Activated CD4-positive, alpha-beta T cell treated with anti-CD3 and anti-CD28 coated beads, Interleukin-2, Interleukin-4, amounts not matched to agents 100 ng/mL and 50 ng/mL, durations not matched to agents 16 hours and 8 hours (primary cell): ENCODE results near the gene RAI1.

Experiments used
- DNase-seq: peaks from one replicate; pipeline ENCODE4 v3.0.0-alpha.2; 2020; ENCODE audit warnings: low spot score

Gene RAI1

DNA sequence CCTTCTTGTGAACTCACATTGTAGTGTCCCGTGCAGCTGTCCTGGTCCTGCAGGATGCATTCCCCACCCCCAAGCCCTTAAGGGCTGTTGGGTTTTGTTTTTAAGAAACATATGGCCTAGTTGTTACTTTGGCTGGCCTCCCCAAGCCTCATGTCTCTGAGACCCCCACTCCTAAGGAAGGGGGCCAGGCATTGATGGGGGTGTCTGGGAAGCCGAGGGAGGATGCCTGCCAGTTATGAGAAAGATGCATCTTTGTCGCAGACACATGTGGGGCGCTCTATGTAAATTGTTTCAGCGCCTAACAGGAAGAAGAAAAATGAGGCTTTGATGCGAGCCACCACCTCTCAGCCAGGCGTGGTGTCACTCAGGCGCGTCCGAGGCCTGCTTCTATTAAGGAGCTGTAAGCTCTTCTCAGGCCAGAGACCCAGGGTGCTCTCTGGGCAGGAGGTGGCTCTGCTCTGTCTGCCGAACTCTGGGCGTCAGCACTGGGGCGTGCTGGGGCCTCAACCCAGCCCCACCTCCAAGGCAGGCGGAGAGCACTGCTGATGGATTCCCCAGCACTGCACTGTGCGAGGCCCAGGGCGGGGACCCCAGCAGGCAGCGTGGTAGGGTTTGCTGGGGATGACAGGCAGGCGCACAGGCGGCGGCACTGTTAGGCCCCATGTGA is 85.0 kb downstream of the RAI1 start:
- no peak for DNase-seq

DNA sequence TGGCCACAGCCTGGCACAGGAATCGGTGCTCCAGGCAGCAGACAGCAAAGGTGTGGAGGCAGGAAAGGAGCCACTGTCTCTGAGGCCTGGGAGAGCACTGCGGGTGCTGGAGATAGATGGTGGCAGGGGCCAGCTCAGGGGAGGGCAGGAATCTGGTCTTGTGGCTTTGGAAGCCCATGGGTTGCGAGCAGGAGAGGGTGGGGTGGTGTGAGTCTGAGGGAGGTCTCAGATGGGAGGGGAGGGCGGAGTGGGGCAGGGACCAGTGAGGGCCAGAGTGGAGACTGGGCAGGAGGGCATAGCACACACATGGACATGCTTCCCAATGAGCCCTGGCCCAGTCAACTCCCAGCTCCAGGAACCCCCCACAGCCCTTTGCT is 85.5 kb downstream of the RAI1 start:
- DNase-seq, result no peak

DNA sequence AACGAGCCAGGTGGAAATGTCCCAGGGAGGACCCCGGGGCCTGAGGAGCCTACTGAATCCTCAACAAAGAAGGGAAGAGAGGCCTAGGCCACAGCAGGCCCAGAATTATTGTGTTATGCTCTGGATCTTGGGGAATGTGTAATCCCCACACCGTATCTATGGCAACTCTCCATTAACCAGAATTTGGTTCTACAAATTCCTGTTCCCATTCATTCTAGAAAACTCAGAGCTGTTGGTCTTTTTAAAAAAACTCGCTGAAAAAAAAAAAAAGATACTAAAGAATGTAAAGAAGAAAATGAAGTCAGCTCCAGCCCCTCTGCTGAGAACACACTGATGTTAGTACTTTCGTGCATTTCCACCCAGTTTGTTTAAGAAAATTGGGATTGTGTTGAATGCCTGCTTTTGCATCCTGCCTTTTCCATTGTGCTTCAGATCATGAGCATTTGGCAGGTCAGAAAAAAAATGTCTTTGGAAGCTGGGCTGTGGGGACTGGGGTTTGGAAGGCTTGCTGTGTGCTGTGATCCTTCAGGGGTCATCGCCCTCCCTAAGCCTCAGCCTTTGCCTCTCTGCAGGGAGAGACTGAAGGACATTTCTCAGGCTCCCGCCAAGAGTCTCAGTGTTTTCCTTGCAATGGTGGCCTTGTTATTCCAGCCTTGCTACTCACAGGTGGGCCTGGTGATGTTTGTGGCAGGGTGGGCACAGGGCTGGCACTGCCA is 86.1 kb downstream of the RAI1 start:
- no peak for DNase-seq

DNA sequence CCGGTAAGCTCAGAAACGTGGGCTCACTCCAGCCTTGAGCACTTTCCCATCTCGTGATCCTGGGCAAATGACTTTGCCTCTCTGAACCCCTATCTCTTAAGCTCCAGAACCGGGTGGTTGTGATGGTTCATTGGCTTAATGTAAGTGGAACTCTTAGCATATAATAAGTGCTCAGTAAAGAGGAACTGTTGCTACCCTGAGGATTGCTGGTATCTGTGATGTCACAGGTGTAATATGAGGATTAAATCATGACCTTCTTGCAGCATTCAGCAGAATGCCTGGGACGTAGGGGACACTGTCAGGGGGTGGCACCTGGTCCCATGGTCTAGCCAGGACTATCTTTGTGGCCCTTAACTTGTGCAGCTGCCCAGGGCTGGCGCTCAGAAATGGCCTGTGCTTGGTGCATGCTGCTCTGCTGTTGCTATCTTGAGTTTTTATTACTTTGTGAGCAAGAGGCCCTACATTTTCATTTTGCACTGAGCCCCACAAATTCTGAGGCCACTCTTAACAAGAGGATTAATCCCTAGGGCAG is 86.7 kb downstream of the RAI1 start:
- DNase-seq, result no peak

DNA sequence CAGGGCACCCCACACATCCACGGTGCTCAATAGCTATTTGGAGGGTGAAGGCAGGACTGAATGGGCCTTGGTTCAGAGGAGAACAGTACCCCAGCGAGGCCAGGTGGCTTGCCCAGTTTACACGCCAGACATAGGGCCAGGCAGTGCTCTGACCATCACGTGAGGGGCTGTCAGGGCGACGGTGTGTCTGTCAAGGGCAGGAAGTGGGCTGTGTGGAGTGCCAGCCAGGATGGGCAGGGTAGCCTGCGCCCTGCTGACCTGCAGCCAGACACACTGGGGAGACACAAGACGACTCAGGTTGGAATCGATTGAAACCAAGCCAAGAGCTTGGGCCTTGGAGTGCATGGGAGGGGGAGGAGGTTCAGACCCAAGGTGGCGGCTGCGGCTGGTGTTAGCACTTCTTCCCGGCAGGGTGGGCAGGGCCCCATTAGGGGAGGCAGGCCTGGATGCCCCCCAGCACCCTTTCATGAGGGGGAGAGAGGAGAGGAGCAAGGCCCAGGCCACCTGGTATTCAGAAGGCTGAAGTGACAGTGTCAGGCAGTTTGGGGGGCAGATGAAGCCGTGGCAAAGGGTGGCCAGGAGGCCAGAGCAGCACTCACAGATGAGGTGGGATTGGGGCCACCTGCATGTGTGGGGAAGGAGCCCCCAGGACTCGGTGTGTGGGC is 87.3 kb downstream of the RAI1 start:
- DNase-seq, result no peak

DNA sequence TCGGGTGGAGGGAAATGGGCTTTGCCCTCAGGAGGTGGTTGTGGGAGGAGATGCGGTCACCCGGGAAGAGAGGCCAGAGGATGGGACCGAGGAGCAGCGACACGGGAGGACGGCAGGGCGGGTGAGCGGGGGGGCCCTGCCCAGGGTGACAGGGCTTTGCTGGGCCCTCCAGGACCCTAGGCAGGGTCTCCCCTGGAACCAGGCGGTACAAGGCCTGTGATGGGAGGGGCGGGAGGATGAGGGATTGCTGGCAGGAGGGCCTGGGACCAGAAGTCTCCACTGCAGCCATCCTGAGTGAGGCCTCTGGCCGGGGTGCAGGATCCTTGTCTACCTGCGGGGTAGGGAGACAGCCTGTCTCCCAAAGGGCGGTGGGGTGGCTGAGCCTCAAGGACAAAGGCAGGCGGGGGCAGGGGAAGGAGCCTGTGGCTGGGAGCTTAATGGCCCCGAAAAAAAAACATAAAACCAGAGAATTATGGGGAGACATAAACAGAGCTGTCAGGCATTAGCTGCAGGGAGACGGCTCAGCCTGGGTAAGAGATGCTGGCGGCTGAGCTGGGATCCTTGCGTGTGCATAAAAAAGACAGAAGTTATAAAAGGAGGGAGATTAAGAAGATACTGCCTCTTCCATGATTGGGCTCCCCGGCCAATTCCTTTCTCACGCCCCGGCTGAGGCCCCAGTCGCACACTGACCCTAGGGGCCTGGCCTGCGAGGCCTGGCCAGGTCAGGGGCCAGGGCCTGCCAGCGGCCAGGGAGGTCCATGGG is 88.8 kb downstream of the RAI1 start:
- DNase-seq, result no peak

DNA sequence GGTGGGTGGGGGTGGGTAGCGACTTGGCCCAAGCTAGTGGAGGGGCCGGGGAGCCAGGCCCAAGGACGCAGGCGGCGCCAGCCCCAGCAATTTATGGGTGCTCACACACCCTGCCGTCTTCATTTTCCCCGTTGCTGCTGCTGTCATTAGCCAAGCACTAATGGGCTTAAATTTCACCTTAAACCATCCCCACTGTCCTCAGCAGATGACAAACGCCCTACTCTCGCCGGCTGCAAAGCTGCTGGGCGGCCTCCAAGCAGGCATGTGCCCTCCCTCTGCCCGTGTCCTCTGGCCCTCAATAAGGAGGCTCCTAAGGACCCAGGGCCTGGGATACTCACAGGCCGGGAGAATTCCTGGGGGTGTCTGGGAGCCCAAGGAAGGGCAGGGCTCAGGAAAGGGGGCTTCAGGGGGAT is 89.4 kb downstream of the RAI1 start:
- no peak for DNase-seq

DNA sequence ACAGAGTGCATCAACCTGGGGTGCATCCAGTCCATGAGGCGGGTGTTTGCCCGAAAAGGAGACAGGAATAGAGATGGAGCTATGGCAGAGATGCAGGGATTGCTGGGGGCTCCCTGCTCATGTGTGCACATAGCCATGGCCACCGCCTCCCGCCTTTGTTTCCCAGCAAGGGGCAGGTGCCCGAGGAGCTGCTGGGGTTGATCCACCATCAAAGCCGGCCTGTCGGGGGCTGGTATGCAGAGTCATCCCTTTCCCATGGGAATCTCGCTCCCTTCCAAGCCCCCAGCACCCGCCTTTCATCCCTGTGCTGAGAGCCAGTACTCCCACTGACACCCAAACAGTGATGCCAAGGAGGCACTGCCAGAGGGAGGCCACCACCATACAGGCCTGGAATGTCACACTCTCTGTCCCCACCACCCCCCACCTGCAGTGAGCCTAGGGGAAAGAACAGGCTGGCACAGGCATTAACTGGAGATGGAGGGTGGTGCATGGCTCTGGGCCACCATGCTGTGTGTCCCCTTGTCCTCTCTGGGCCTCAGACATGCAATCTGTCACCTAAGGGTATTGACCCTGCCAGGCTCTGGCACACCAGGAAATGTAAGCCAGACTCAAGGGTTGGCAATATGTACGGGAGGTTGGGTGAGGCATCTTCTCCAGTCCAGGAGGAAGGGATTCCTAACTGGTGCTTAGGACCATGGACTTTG is 90.4 kb downstream of the RAI1 start:
- no peak for DNase-seq

DNA sequence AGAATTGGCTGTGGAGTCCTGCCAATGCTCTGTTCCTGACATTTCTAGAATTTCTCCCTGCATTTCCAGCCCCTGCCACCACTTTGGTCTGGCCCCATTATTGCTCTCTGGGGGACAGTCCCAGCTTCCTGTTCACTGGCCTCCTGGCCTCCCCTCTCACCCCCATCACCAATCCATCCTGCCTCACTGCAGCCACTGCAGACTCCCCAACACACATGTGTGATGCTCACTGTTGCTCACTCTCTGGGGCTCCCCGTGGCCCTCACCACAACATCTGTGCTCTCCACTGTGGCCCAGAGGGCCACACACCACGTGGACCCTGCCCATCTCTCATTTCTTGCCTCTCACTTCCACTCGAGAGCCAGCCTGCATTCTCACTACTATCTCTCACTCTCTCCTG is 91.0 kb downstream of the RAI1 start:
- DNase-seq, result no peak

DNA sequence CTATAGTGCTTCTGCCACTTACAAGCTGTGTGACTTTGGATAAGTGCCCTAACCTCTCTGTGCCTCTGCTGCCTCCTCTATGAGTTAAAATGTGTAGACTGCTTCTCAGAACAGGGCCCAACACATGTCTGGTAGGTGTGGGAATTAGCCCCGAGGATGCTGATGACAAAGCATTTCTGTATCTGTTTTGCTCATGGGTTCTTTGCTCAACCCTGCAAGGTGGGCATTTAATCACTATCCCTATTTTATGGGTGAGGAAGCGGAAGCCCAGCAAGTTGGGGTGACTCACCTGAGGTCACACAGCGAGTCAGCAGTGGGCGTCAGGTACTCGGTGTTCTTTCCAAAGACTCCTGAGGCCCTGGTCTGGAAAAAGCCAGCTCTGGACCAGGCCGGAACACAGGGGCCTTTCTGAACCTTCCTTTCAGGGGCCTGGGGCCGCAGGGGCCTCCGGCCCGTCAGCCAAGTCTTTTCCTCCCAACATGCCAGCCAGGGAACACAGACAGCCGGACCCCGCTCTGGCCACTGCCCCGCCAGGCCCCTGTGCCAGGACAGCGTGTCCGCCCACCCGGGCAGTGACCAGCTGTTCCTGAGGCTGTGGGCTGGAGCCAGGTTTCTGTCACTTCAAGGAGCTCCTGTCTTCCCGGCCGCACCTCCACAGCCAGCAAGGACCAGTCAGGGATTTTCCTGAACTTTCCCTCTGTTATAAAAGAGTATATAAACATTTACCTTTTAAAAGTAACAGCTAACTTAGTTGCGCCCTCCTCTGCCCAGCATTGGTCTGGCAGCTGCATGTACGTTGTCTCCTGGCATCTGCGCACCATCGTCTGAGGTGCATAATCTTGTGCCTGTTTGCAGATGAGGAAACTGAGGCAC is 93.0 kb downstream of the RAI1 start:
- no peak for DNase-seq

DNA sequence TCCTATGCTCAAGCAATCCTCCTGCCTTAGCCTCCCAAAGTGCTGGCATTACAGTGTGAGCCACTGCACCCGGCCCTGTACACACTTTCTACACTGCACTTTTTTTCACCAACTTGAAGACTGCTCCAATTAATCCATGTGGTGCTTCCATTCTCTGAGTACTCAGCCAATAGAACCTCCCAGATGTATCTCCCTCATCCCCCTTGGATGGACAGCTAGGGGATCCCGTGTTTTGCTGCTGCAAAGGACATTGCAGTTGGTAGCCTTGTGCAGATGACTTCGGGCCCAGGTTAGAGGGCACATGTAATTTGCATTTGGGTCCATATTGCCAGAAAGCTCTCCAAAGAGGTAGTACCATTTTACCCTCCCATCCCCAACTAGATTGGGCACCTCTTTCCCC is 95.6 kb downstream of the RAI1 start:
- no peak for DNase-seq

DNA sequence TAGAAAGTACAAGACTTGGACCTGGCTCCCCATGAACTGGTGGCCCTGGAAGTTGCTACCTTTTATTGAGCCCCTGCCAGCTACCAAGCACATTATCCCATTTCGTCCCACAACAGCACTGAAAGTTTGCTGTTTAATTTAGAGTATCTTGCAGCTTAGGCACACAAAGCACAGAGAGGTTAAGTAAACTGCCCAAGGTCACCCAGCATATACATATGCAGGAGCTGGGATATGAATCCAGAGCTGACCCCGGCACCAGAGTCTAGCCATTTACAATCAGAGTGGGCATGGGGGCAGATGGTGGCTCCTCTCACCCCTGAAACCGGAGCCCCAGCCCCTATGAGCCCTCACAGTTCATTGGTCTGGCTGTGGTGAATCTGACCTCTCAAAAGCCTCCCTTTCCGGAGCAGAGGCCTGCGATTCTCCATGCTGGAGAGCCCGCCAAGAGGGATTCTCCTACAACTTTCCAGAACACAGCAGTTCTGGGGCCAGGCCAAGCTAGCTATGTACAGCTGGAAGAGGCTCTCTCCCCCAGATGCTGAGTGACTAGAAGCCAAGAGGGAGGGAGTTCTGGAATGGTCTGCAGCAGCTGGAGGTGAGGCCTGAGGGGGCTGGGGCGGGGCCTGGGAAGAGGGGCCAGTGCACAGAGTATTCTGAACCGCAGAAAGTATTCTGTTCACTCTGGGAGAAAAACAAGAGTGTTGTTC is 97.2 kb downstream of the RAI1 start:
- no peak for DNase-seq

DNA sequence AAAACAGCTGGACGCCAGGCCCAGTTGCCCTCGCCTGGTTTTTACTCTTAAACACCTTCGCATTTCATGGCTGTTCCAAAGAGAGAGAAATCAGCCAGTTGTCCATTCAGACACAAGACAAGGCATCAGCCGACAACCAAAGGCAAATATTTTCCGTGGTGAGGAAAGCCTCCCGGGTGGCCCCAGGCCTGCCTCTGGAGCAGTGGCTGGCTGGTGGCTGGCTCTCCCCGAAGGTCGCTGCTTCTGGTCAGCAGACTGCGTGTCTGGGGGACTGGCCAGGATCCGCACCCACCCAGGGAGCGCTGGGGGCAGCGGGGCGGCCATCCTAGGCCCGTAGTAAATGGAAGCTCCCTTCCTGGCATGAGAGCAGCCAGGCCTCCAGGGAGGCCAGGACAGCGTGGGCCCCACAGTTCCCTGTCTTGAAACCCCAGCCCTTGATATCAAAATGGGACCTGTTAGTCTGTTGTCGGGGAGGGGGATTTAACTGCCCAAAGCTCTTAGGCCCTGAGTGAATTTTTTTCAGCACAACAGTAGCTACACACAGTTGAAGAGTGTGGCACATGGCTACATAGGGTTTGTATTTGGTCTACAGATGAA is 97.9 kb downstream of the RAI1 start:
- DNase-seq, result no peak

DNA sequence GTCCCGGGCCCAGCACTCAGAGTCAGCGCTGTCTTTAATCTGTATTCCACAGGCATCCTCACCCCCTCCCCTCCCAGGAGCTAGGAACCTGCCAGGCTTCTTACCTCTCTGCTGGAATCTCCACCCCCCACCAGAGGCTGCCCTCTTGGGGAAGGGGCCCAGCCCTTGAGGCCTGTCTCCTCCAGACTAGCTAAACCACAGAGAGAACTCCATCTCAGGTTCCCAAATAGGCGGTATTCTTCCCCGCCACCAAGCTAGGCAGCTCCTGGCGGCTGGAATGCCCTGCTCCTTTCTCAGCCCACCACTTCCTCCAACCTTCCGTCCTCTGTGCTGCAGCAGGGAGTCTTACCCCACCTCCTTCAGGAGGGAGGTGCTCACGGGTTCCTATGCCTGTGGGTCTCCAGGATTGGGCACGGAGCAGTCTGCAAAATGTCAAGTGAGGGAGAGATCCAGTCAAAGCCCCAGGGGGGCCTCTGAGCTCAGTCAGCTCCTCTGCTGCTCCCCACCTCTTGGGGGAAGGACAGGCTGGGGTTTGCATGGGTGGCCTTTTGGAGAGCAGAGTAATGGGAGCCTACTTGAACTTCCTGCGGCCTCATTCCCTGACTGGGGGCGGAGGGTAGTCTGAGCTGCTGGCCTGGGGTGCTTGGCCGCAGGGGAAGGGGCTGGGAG is 99.8 kb downstream of the RAI1 start:
- DNase-seq, result no peak

DNA sequence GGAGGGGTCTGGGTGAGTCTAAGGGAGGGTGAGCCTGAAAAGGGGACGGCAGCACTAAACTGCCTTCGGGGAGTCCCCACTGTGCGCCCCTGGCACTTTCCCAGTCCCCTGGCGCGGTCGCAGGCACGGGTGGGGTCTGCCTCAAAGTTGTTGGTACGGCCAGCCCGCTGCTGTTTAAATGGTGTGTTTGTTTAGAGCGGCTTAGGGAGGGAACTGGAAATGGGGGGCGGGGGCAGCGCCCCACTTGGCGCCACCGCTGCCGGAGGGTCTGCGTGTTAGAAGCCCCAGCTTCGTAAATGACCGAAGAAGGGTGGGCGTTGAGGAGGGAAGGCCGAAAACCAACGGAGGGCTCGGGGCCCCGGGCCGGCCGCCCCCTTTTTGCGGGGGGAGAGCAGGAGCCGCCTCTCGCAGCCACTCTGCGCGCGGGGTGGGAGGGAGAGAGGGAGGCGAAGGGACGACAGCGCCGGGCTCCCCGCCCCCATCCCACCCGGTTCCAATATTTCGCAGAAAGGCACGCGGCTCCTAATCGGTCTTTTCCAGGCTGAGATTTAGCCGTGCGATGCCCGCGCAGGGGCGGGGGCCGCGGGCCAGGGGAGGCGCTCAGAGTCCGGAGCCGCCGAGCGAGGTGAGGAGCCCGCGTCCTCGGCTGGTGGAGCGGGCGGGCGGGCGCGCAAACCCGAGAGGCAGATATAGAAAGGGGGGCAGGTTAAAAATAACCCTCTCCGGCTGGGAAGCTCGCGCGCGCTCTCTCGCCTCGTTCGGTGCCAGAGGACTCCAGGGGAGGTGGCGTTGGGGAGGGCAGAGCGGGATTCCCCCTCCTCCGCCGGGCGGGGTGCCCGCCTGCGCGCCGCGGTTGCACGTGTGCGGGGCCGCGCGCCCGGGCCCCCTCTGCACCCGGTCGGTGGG is 100.6 kb downstream of the RAI1 start:
- peak; percentile 17 for DNase-seq

DNA sequence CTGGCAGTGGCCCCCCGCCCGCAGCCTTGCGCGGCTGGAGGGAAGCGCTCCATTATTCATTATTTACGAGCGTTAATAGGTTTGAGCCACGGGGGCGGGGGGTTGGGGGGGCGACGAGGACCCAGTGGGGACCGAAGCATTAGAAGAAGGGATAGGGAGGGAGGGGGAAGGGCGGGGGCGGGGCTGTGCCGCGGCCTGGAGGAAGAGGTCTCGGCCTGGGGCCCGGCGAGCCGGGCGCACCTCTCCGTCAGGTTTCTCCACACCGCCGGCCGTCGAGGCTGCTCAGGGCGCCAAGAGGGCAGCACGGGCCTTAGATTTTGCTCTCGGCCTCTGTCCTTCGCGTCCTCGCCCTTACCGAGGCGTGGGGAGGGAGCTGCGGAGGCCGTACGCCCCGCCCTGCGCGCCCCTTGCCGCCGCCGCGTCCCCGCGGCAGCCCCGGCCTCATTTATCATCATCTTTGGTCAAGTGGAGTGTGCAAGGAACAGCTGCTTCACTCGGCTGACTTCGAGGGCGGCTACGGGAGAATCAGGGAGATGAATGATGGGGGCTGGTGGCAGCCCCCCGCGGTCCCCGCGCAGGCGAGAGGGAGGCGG is 101.4 kb downstream of the RAI1 start:
- no peak for DNase-seq

DNA sequence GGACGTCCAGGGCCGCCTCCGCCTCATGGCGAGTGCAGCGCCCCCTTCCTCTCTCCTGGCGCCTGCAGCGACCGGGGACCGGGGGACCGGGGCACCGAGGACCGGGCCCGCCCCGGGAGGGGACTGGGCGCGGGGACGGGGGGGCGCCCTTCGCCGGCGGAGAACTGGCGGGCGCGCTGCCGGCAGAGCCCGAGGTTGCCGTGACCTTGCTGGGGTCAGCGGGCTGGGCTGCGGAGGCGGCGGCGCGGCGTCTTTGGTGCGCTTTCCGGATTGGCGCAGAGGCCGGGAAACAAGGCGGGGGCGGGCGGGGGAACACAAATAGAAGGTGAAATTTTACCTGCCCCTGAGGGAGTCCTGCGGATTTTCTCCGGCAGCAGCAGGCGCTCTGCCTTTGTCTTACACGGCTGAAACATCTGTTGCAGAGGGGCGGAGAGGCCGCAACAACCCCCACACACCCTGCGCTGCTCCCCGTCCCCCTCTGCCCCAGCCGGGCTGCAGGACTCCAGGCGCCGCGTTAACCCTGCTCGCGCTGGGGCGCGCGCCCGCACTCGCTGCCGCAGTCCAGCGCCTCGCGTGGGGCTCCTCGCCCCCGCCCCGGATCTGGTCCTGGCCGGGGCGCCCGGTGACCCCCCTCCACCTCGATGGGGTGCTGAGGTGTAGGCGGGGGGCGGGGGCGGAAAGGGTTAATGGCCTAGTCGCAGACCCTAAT is 102.0 kb downstream of the RAI1 start:
- DNase-seq, result peak; percentile 17
